Liver (tissue), 9 donors: ENCODE results near the gene ZMYND19. TPM values are rescaled to one million over a fixed set of nuclear protein-coding genes. Genes with fewer than 3 reads are reported as not detected.

Experiments
- DNase-seq: peaks from one replicate; pipeline ENCODE4 v3.0.0-alpha.2; 2017; ENCODE audit warnings: low spot score
- H3K27ac ChIP-seq, 2 donors: one replicate each; pipeline ENCODE4 v1.7.0; 2013; ENCODE audit warnings: inconsistent platforms in 2 of 2, low read length in 2 of 2, control low read depth in 1 of 2, low read depth in 1 of 2, mild to moderate bottlenecking in 1 of 2
- H3K27me3 ChIP-seq, 4 donors: one replicate each; pipeline versions ENCODE4 v1.6.1 to v1.7.0; 2013; ENCODE audit warnings: low read length in 3 of 4, inconsistent platforms in 1 of 4, mild to moderate bottlenecking in 1 of 4, moderate library complexity in 1 of 4; ENCODE audit not compliant: control insufficient read depth in 4 of 4, insufficient read depth in 4 of 4
- H3K36me3 ChIP-seq, 4 donors: one replicate each; pipeline versions ENCODE4 v1.6.1 to v1.7.0; 2013; ENCODE audit warnings: low read length in 3 of 4, mild to moderate bottlenecking in 3 of 4, low read depth in 1 of 4, moderate library complexity in 1 of 4; ENCODE audit not compliant: control insufficient read depth in 4 of 4, insufficient read depth in 3 of 4
- H3K4me1 ChIP-seq, 4 donors: one replicate each; pipeline versions ENCODE4 v1.6.1 to v1.7.0; 2013; ENCODE audit warnings: low read length in 3 of 4, mild to moderate bottlenecking in 3 of 4, moderate library complexity in 1 of 4; ENCODE audit not compliant: control insufficient read depth in 4 of 4, insufficient read depth in 4 of 4
- H3K4me3 ChIP-seq, 3 donors: one replicate each; pipeline versions ENCODE4 v1.6.1 to v1.7.0; 2013; ENCODE audit warnings: low read length in 3 of 3, control low read depth in 1 of 3, low read depth in 1 of 3, mild to moderate bottlenecking in 1 of 3
- H3K9ac ChIP-seq, 2 donors: one replicate each; pipeline ENCODE4 v1.7.0; 2013; ENCODE audit warnings: low read length in 2 of 2, mild to moderate bottlenecking in 2 of 2, moderate library complexity in 2 of 2, control low read depth in 1 of 2, low read depth in 1 of 2
- H3K9me3 ChIP-seq, 4 donors: one replicate each; pipeline versions ENCODE4 v1.6.1 to v1.7.0; 2013; ENCODE audit warnings: low read length in 3 of 4; ENCODE audit not compliant: control insufficient read depth in 4 of 4
- CTCF ChIP-seq: fragments of 150-350 bp; IDR thresholded peaks from 2 replicates; pipeline ENCODE4 v1.5.1; 2017; ENCODE audit warnings: improper control_type of control experiment, low read depth, low read length; ENCODE audit not compliant: missing input control
- FOXA1 ChIP-seq: IDR thresholded peaks from 2 replicates; pipeline ENCODE4 v1.6.1; 2016; ENCODE audit warnings: antibody characterized with exemption
- FOXA2 ChIP-seq: IDR thresholded peaks from 2 replicates; pipeline ENCODE4 v1.6.1; 2016; ENCODE audit warnings: antibody characterized with exemption
- GABPA ChIP-seq, 2 donors: IDR thresholded peaks in 1 of 2; conservative IDR thresholded peaks in 1 of 2; 2 replicates each; pipeline ENCODE4 v1.6.1; 2016; ENCODE audit warnings: antibody characterized with exemption in 2 of 2, mild to moderate bottlenecking in 1 of 2, moderate library complexity in 1 of 2
- HNF4G ChIP-seq: IDR thresholded peaks from 2 replicates; pipeline ENCODE4 v1.6.1; 2016; ENCODE audit warnings: antibody characterized with exemption
- JUND ChIP-seq, 2 donors: IDR thresholded peaks; 2 replicates each; pipeline ENCODE4 v1.6.1; 2016; ENCODE audit warnings: antibody characterized with exemption in 2 of 2
- NR2F2 ChIP-seq: IDR thresholded peaks from 2 replicates; pipeline ENCODE4 v1.6.1; 2016; ENCODE audit warnings: antibody characterized with exemption
- RAD21 ChIP-seq, 2 donors: IDR thresholded peaks; 2 replicates each; pipeline ENCODE4 v1.6.1; 2016; ENCODE audit warnings: antibody characterized with exemption in 2 of 2, mild to moderate bottlenecking in 2 of 2
- REST ChIP-seq: IDR thresholded peaks from 2 replicates; pipeline ENCODE4 v1.6.1; 2016; ENCODE audit warnings: antibody characterized with exemption, mild to moderate bottlenecking
- RXRA ChIP-seq, 2 donors: IDR thresholded peaks; 2 replicates each; pipeline ENCODE4 v1.6.1; 2017 to 2018; ENCODE audit warnings: antibody characterized with exemption in 2 of 2, mild to moderate bottlenecking in 1 of 2
- SP1 ChIP-seq: IDR thresholded peaks from 2 replicates; pipeline ENCODE4 v1.6.1; 2018; ENCODE audit warnings: antibody characterized with exemption, mild to moderate bottlenecking
- TAF1 ChIP-seq: conservative IDR thresholded peaks from 2 replicates; pipeline ENCODE4 v1.6.1; 2016; ENCODE audit warnings: antibody characterized with exemption, mild to moderate bottlenecking
- WGBS: extraction: QIAGEN DNeasy Blood & Tissue Kit; methylation state at CpG from one replicate; pipeline ENCODE4 v1.1.7; 2013; 5-methylcytosine and 5-hydroxymethylcytosine counted together
- polyA plus RNA-seq, 2 donors: library from polyadenylated mRNA; stranded (reverse) in 1 of 2; unstranded in 1 of 2; fragments of 200-250 nt in 1 of 2; fragments of >200 nt in 1 of 2; fragmentation: Nextera tagmentation in 1 of 2; extraction: Ambion mirVana in 1 of 2; gene quantifications; one replicate each; pipeline versions ENCODE4 v1.2.1 to v1.2.3, GENCODE V29; 2013 to 2015
- total RNA-seq, 2 donors: library from RNA; depleted of rRNA; stranded (reverse); fragments of >200 nt; gene quantifications; one replicate each; pipeline ENCODE4 v1.2.3, GENCODE V29; 2014
- TF ChIP-seq, protein P1 (sequence below): IDR thresholded peaks from 2 replicates; pipeline ENCODE4 v1.6.1; 2016; ENCODE audit warnings: antibody characterized with exemption
- TF ChIP-seq, protein P2 (sequence below): IDR thresholded peaks from 2 replicates; pipeline ENCODE4 v1.6.1; 2016; ENCODE audit warnings: antibody characterized with exemption
- TF ChIP-seq, protein P3 (sequence below): IDR thresholded peaks from 2 replicates; pipeline ENCODE4 v1.6.1; 2016; ENCODE audit warnings: antibody characterized with exemption
- donor health status: healthy.
- donor health status: healthy.
- donor health status: healthy.
- donor health status: healthy.
- donor health status: healthy.

The ZMYND19 gene
- total and polyA plus RNA-seq, 4 donors = 2.4 to 7.1 (median 7.0) TPM

GRCh38 chr9:137614631-137615386, 24.5 kb upstream of the ZMYND19 start:
- no peak overlapping the region for H3K4me3 ChIP-seq
- no peak for DNase-seq
- no peaks in the 10 kb centered on the region for H3K27me3 ChIP-seq
- WGBS = 79% methylated on average over 25 of the region's 25 CpGs
- no peaks in the 10 kb centered on the region for H3K9me3 ChIP-seq
- H3K36me3 ChIP-seq = peaks cover 0 to 14% (median 11%) of the 10 kb centered on the region in 4 donors
- peaks cover 9 to 43% (median 22%) of the 10 kb centered on the region in 4 donors for H3K4me1 ChIP-seq
- no peak overlapping the region for H3K27ac ChIP-seq
- TF ChIP-seq, protein P1, sequence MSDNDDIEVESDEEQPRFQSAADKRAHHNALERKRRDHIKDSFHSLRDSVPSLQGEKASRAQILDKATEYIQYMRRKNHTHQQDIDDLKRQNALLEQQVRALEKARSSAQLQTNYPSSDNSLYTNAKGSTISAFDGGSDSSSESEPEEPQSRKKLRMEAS = no peak
- TF ChIP-seq FOXA1 (no peak), REST (no peak), HNF4G (no peak), RXRA (IDR thresholded peaks at IDR 0.05) (no peak), RAD21 (IDR thresholded peaks at IDR 0.05) (no peak)
- TF ChIP-seq, protein P2, sequence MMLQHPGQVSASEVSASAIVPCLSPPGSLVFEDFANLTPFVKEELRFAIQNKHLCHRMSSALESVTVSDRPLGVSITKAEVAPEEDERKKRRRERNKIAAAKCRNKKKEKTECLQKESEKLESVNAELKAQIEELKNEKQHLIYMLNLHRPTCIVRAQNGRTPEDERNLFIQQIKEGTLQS = no peak
- TF ChIP-seq, protein P3, sequence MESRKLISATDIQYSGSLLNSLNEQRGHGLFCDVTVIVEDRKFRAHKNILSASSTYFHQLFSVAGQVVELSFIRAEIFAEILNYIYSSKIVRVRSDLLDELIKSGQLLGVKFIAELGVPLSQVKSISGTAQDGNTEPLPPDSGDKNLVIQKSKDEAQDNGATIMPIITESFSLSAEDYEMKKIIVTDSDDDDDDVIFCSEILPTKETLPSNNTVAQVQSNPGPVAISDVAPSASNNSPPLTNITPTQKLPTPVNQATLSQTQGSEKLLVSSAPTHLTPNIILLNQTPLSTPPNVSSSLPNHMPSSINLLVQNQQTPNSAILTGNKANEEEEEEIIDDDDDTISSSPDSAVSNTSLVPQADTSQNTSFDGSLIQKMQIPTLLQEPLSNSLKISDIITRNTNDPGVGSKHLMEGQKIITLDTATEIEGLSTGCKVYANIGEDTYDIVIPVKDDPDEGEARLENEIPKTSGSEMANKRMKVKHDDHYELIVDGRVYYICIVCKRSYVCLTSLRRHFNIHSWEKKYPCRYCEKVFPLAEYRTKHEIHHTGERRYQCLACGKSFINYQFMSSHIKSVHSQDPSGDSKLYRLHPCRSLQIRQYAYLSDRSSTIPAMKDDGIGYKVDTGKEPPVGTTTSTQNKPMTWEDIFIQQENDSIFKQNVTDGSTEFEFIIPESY = no peak
- no peak overlapping the region for H3K9ac ChIP-seq

- Histone ChIP-seq H3K4me3 (no peak overlapping the region), H3K9ac (no peak overlapping the region), H3K4me1 (peaks cover 12 to 46% (median 25%) of the 10 kb centered on the region in 4 donors), H3K9me3 (no peaks in the 10 kb centered on the region), H3K27me3 (no peaks in the 10 kb centered on the region), H3K27ac (no peak overlapping the region), H3K36me3 (peaks cover 0 to 14% (median 11%) of the 10 kb centered on the region in 4 donors)
- no peak for DNase-seq
- 95% methylated on average over 27 of the region's 27 CpGs for WGBS
- TF ChIP-seq JUND (IDR thresholded peaks at IDR 0.05) (no peak), GABPA (IDR thresholded peaks at IDR 0.05 in 1 of 2, conservative IDR thresholded peaks at IDR 0.05 in 1 of 2) (no peak), REST (no peak), TAF1 (no peak), RXRA (IDR thresholded peaks at IDR 0.05) (no peak), HNF4G (no peak), CTCF (no peak), SP1 (no peak), FOXA2 (no peak), FOXA1 (no peak), RAD21 (IDR thresholded peaks at IDR 0.05) (no peak), NR2F2 (no peak)
- TF ChIP-seq, protein P3 = no peak
Measured at GRCh38 chr9:137613738-137614523, 23.6 kb upstream of the ZMYND19 start.
